Muscle of arm (tissue), 14 donors: ENCODE results near the gene GFY. TPM values are rescaled to one million over a fixed set of nuclear protein-coding genes. Genes with fewer than 3 reads are reported as not detected.

Experiments
- DNase-seq: peaks from one replicate; pipeline ENCODE4 v3.0.0-alpha.2; 2013
- long read RNA-seq, 11 donors: transcript quantifications; one replicate each; lab custom pipeline, GENCODE V29; 2026
- polyA plus RNA-seq, 12 donors: library from polyadenylated mRNA; unstranded; fragments of 120-200 nt; gene quantifications; one replicate each; pipeline ENCODE4 v1.2.1, GENCODE V29; 2013; ENCODE audit not compliant: insufficient read length in 12 of 12

The GFY gene, protein sequence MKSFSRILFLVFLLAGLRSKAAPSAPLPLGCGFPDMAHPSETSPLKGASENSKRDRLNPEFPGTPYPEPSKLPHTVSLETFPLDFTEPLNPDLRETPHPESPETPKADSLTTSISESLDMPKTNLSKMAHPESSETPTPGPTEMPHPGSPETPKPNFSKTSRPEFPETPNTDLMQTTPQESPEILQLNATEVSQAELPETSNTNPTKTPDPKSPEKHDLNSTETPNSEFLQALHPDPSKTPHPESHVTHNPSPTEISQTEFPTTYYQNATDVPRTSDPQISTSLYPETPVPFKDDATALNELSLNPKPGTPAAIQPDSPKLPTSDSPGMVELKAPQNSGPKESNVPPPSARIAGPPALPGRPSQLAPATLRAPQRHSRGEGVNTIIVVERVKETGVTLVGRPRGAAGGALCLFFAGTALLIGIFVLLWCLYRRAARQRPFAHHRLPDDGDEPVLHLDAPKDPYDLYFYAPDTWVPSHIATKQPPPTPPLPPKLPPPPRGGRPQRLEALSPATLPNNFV
- under 1 TPM in 1 of 12 donors, not detected in 11; 0.13 TPM for polyA plus RNA-seq
- long read RNA-seq, donor 1, result 0 reads
- long read RNA-seq, donor 2, result 0 reads
- long read RNA-seq, donor 3, result 0 reads
- long read RNA-seq, donor 4, result 0 reads
- long read RNA-seq, donor 5, result 0 reads
- long read RNA-seq, donor 6, result 0 reads
- long read RNA-seq, donor 7, result 0 reads
- long read RNA-seq, donor 8, result 0 reads
- long read RNA-seq, donor 9, result 0 reads
- long read RNA-seq, donor 10, result 0 reads
- long read RNA-seq, donor 11, result 0 reads

- no peak for DNase-seq
Measured at GRCh38 chr19:49425178-49425577, at the start of gene GFY. Gene GFY (plus strand): TSS chr19:49425388. CDS start chr19:49426431, 1,043 bp downstream.

DNA sequence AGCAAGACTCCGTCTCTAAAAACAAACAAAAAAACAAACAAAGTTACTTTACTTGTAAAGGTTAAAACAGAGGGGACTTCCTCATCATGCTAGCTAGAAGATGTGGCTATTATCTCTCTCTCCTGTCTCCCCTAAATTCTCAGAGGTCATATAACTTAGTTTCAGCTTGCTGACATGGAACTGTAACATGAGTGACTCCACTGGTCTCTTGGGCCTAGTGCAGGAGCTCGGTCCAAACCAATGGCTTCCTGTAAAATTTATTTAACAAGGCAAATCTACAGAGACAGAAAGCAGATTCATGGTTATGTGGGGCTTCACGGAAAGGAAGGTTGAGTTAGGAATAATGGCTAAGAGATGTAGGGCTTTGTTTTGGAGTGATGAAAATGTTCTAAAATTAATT, 46.7 kb upstream of the GFY start:
- DNase-seq, result no peak

- DNase-seq, result no peak
Measured at GRCh38 chr19:49380391-49380790, 44.8 kb upstream of the GFY start.

DNA sequence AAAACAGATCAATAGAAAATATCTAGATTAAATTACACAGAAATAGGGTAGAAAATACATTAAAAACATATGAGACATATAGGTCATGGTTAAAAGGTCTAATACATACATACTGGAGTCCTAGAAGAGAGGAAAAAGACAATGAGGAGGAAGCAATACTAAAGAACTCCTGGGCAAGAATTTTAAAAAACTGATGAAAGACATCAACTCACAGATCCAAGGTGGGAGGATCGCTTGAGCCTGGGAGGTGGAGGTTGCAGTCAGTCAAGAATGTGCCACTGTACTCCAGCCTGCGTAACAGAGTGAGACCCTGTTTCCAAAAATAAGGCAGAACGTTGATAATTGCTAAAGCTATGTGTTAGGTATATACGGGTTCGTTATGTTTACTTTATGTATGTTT, 42.5 kb upstream of the GFY start:
- no peak for DNase-seq

- DNase-seq, result no peak
Measured at GRCh38 chr19:49383599-49383998, 41.6 kb upstream of the GFY start.

DNA sequence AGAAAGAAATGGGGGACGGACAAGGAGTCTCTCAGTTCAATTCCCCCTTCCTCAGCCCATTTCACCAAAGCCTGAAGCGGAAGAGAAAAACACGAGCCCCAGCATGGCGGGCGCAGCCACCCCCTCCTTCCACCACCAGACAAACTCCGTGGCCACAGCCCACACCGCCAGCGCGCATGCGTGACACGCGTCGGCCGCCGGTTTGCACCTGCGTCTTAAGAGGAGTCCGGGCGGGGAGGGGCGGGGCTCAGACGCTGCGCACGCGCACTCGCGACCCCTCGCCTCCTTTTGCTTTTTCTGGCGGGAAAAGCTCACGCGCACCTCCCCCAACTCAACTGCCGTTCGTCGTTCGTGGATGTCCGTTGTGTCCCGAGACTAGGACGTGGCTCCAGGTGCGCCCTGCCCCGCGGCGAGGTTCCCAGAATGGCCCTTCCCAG, 37.2 kb upstream of the GFY start, which contains the start of gene KASH5:
Gene KASH5 (plus strand): TSS at position 314 of the 437 bp plus-strand sequence. CDS start 2,635 bp downstream, outside the sequence.
- DNase-seq, result peak; percentile 38

DNA sequence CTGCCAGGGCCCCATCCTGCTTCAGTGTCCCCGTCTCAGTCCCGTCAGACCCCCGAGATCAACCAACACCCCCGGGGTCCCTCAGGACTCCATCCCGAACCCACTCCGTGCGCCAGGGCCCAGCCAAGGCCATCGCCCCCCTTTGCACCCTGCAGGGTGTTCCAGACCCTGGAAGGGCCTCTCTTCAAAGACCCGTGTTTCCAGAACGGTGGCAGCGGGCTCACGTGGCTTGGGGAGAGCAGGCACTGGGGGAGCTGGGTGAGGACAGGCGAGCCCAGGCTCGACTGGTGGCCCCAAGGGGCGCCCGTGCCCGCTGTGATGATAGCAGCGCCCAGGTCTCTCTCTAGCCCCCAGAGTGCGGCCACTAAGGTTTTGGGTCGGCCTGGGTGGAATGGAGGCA, 35.8 kb upstream of the GFY start:
- DNase-seq, result no peak

DNA sequence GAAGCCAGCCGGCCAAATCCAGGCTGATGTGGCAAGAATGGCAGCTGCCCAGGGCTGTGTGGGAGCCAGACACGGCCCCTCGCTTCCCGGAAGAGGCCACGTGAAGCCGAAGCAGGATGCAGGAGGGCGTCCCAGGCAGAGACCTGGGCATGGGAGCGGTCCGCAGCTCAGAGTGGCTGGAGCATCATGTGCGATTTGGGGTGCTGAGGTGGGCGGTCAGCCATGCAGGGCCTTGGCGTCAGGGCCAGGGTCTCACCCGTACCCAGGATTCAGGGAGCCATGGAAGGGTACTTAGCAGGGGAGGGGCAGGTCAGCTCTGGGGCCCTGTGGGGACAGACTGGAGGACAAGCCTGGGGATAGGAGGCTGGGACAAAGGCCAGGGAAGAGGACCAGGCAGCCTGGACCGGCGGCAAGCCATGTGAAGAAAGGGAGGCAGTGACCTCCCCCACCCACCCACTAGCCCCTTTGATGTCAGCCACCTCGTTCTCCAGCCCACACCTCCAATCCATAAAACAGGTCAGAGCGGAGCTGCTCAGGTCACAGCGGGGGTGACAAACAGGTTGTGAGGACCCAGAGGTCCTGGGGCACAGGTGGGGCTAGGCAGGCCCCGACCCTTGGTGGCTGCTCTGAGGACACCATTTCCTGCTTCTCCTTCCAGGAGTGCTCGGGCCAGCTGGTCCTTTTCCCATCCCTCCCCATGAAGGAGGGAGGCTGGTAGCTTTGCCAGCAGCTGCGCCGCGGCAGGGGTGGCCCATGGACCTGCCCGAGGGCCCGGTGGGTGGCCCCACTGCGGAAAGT, 34.9 kb upstream of the GFY start:
- no peak for DNase-seq

DNA sequence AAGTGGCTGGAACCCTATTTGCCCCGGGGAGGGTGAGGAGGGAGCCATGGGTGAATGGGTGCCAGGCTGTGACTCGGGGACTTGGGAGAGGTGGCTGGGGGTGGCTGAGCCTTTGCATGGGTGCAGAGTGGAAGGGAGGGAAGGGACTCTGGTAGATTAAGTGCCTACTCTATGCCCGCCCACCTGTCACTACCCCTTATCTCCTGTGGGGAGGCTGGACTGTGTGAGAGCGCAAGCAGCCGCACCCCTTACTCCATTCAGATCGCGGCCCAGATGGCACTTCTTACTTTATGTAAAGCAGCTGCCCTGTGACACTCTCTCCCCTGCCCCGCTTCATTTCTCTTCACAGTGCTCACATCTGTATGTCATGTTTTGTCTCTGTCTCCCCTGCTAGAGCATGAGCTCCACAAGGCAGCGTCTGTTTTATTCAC, 34.2 kb upstream of the GFY start:
- no peak for DNase-seq

GRCh38 chr19:49391581-49392399, 33.4 kb upstream of the GFY start:
- peak; percentile 80 for DNase-seq

- no peak for DNase-seq
Measured at GRCh38 chr19:49393881-49394280, 31.3 kb upstream of the GFY start.

GRCh38 chr19:49395581-49396407, 29.4 kb upstream of the GFY start:
- DNase-seq, result no peak

GRCh38 chr19:49396738-49397505, 28.3 kb upstream of the GFY start:
- DNase-seq, result no peak

DNA sequence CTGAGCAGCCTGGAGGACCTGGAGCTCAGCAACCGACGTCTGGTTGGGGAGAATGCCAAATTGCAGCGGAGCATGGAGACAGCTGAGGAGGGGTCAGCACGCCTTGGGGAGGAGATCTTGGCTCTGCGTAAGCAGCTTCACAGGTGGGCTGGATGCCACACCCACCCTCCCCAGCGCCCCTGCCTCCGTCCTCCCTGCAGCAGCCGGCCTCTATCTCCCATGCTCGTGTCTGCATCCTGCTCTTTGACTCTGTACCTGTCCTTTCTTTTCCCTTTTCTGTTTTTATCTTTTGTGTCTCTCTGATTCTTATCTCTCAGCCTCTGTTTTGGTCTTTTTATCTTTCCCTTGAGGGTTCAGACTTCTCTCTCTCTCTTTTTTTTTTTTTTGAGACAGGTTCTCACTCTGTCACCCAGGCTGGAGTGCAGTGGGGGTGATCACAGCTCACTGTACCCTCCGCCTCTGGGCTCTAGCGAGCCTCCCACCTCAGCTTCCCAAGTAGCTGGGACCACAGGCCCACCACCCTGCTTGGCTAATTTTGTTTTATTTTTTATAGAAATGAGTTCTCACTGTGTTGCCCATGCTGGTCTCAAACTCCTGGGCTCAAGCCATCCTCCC, 27.1 kb upstream of the GFY start:
- DNase-seq, result no peak

- DNase-seq, result no peak
Measured at GRCh38 chr19:49398931-49399330, 26.3 kb upstream of the GFY start.

- DNase-seq, result no peak
Measured at GRCh38 chr19:49400029-49400428, 25.2 kb upstream of the GFY start.

DNA sequence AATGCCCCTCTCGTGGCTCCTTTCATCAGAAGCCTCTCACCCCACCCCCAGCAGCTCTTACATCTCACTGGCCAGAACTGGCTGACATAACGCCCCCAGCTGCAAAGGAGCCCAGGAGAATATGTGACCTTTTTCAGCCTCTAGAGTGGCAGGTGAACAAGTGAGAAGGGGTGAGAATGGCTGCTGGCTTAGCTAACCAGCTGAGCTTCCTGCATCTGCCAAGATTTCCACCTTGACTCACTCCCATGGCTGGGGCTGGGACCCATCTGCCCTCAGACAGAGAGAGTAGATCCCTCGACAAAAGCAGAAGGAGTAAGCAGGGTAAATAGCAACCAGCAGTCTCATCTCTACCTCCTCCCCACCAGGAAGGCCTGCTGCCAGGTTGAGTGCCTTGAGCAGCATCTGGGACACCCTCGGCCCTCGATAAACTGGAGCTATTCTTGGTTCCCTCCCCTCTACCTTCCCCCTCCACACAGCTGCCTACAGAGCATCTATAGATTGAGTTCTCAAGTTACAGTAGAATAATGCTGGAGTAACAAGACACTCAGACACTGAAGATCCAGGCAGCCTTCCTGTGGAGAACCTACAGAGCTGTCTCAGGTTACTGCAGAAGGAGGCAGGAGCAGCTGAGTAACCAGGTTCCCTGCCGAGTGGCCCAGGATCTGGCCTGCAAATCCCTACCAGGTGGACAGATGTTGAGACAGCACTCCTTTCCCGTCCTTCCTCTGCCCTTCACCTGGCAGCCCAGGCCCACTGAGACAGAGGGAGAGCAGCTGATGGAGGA, 21.6 kb upstream of the GFY start:
- no peak for DNase-seq

GRCh38 chr19:49407079-49407478, 18.1 kb upstream of the GFY start:
- no peak for DNase-seq
